Endothelial cell of umbilical vein (primary cell): ENCODE data around the gene TUB.

Source experiments
- CTCF ChIP-seq, 2 donors: IDR thresholded peaks; 1 replicate in 1 of 2; 2 replicates in 1 of 2; pipeline ENCODE4 v1.5.1; 2011; ENCODE audit warnings: low read length in 2 of 2, mild to moderate bottlenecking in 2 of 2, moderate library complexity in 2 of 2, control low read depth in 1 of 2, inconsistent platforms in 1 of 2, low read depth in 1 of 2; ENCODE audit not compliant: insufficient read depth in 1 of 2; ENCODE audit errors: extremely low read depth in 1 of 2
- MAX ChIP-seq: IDR thresholded peaks from 2 replicates; pipeline ENCODE4 v1.6.1; 2011; ENCODE audit not compliant: insufficient read depth, insufficient read length
- POLR2A ChIP-seq: IDR thresholded peaks from 2 replicates; pipeline ENCODE4 v1.6.1; 2012; ENCODE audit warnings: low read depth, mild to moderate bottlenecking, control low read depth, low read length
- POLR2AphosphoS5 ChIP-seq: IDR thresholded peaks from 2 replicates; pipeline ENCODE4 v1.6.1; 2012; ENCODE audit warnings: low read depth, mild to moderate bottlenecking, control low read depth, low read length, moderate library complexity; ENCODE audit not compliant: insufficient read depth

DNA sequence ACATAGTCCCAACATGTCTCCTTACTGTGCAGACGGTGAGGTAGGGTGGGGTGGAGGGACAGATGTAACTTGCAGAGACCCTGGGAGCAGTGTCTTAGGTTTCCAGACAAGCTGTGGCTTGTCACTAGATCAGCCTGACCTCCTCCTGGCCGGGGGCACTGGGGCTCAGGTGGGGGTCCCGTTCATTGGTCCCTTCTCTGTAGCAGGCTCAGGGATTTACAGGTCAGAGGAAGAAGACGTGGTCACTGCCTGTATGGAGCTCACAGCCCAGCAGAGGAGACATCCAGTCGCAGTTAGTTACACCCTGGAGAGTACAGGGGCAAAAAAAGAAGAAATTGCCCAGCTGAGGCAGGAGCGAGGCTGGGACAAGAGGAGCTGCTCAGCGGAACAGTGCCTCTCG lies 22.0 kb upstream of the TUB start:
- TF ChIP-seq POLR2AphosphoS5 (no peak), MAX (no peak), POLR2A (no peak), CTCF (IDR thresholded peaks at IDR 0.05; ENCODE audit: extremely low read depth in 1 of 2, insufficient read depth in 1 of 2, low read depth in 1 of 2, low read length in 2 of 2) (no peak)
